ENCODE measurements around the gene MRM1. TPM values are rescaled to one million over a fixed set of nuclear protein-coding genes. Genes with fewer than 3 reads are reported as not detected.

The MRM1 gene
- total RNA-seq, 1 donor from 2014 or later: 8.7 TPM

DNA sequence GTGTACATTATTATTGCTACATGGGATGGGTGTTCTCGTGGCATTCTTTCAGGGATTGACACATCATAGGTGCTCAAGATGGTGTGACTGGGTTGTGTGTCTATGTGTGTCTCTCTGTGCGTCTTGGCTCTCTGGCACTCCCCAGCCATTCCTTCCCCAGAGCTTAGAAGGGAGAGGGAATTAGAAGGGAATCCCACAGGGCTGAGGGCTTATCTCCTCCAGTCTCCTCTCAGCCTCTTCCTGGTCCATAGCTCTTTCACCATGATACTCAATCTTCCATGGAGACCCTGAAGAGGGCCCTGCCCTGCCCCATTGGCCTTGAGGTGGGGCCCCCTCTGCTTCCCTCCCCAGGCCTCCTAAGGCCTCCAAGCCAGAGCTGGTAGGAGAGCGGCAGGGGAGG is 52.0 kb downstream of the MRM1 start:
- Histone ChIP-seq H3K36me3 (no peaks in the 10 kb centered on the region), H3K4me3 (no peak overlapping the region), H3K27ac (replicated peaks) (no peak overlapping the region), H3K4me1 (peaks cover 10% of the 10 kb centered on the region), H3K27me3 (ENCODE audit: low read depth) (peaks cover 95% of the 10 kb centered on the region), H3K9me3 (replicated peaks) (no peaks in the 10 kb centered on the region)
- TF ChIP-seq, protein P1, sequence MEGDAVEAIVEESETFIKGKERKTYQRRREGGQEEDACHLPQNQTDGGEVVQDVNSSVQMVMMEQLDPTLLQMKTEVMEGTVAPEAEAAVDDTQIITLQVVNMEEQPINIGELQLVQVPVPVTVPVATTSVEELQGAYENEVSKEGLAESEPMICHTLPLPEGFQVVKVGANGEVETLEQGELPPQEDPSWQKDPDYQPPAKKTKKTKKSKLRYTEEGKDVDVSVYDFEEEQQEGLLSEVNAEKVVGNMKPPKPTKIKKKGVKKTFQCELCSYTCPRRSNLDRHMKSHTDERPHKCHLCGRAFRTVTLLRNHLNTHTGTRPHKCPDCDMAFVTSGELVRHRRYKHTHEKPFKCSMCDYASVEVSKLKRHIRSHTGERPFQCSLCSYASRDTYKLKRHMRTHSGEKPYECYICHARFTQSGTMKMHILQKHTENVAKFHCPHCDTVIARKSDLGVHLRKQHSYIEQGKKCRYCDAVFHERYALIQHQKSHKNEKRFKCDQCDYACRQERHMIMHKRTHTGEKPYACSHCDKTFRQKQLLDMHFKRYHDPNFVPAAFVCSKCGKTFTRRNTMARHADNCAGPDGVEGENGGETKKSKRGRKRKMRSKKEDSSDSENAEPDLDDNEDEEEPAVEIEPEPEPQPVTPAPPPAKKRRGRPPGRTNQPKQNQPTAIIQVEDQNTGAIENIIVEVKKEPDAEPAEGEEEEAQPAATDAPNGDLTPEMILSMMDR (IDR thresholded peaks at IDR 0.05; ENCODE audit: borderline replicate concordance): no peak
- intact Hi-C loops (cut with micrococcal nuclease): no loop called here
- no peak for DNase-seq

DNA sequence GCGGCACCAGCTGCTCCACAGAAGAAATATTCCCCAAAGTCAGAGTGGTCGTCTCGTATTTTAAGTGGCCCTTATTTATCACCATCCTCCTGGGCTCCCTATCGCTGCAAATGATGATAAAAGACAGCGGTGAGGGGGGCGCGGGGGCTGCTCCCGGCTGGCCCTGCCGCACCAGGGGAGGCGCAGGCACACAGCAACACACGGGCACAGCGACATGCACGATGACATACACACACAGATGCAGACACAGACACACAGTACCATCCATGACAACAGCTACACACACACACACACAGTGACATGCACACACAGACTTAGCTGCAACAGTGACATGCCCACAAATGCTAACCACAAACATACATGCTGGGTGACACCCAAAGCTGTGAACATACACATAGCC is 52.5 kb downstream of the MRM1 start:
- TF ChIP-seq, protein P1 (IDR thresholded peaks at IDR 0.05; ENCODE audit: borderline replicate concordance): no peak
- Histone ChIP-seq H3K36me3 (no peaks in the 10 kb centered on the region), H3K4me3 (no peak overlapping the region), H3K4me1 (peaks cover 10% of the 10 kb centered on the region), H3K27me3 (ENCODE audit: low read depth) (peaks cover 95% of the 10 kb centered on the region), H3K27ac (replicated peaks) (no peak overlapping the region), H3K9me3 (replicated peaks) (no peaks in the 10 kb centered on the region)
- DNase-seq: no peak
- intact Hi-C loops (cut with micrococcal nuclease): no loop called here

DNA sequence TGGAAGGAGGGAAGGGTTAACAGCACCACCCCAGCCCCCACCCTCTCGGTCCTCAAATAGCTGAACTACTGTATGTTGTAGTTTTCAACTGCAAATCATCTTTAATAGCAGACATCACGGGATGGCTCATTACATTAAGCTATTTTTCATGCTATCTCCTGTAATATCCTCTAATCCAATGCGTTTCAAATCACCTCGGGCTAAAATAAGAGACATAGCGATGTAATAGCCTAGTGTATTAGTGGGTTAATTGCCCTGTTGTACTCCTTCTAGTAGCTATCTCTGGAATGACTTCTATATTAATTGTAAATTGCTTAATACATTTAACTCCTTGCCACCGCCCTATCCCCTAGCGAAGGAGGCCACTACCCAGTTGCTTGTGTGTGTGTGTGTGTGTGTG is 54.3 kb downstream of the MRM1 start:
- Histone ChIP-seq H3K4me1 (peaks cover 10% of the 10 kb centered on the region), H3K27me3 (ENCODE audit: low read depth) (peaks cover 98% of the 10 kb centered on the region), H3K27ac (replicated peaks) (no peak overlapping the region), H3K9me3 (replicated peaks) (no peaks in the 10 kb centered on the region), H3K4me3 (no peak overlapping the region), H3K36me3 (no peaks in the 10 kb centered on the region)
- intact Hi-C loops (cut with micrococcal nuclease): no loop called here
- TF ChIP-seq, protein P1 (IDR thresholded peaks at IDR 0.05; ENCODE audit: borderline replicate concordance): no peak
- DNase-seq: no peak

DNA sequence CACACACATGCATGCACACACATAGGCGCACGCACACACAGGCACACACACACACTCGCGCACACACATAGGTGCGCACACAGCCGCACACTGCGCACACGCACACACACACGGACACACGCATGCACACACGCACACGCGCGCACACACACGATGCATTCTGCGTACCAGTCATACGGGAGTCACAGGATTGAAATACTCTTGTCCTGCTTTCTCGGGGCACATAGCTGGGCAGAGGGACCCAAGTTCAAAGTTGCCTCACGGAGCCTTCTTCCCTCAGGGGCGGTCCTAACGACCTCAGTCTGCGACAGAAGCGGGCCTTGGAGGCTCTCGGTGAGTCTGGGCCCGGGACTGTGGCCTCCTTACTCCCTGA is 56.0 kb downstream of the MRM1 start:
- H3K27me3 ChIP-seq (ENCODE audit: low read depth): peaks cover 98% of the 10 kb centered on the region
- DNase-seq: no peak
- TF ChIP-seq, protein P1 (IDR thresholded peaks at IDR 0.05; ENCODE audit: borderline replicate concordance): no peak

DNA sequence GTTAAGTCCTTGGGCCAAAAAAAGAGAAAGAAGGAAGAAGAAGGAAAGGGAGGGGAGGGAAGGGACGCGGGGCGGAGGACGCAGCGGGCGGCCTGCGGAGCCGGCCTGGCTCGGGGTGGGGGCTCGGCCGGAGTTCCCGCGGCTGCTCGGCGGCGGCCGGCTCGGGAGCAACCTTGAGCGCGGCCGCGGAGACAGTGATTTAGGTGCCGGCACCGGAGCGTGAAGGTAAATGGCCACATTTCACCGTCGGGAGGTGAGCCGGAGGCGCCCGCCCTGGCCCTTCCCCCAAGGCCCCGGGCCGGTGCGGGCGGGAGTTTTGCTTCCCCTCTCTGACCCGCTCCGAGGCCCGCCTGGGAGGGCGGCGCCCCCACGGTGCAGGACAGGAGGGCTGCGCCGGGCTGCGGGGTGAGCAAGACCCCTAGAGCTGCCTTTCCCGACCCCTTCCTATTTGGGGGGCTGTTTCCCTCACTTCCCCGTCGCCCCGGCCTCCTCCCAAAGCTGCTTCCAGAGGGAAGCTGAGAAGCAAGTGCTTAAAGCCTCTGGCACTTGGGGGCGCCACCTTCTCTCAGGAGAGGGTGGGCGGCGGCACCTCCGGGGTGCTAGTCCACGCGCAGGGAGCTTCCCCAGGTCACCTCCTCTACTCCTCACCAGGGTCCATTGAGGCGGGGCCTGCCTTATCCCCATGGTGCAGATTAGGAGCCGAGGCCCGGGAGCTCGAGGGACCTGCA is 56.5 kb downstream of the MRM1 start:
- no peak for DNase-seq
- no peak overlapping the region for H3K27ac ChIP-seq (replicated peaks)
- TF ChIP-seq, protein P1 (IDR thresholded peaks at IDR 0.05; ENCODE audit: borderline replicate concordance): no peak
- no peaks in the 10 kb centered on the region for H3K36me3 ChIP-seq
- peaks cover 10% of the 10 kb centered on the region for H3K4me1 ChIP-seq
- peaks cover 98% of the 10 kb centered on the region for H3K27me3 ChIP-seq (ENCODE audit: low read depth)
- no peaks in the 10 kb centered on the region for H3K9me3 ChIP-seq (replicated peaks)
- intact Hi-C loops (cut with micrococcal nuclease): no loop called here
- peak overlapping the region; percentile 64 for H3K4me3 ChIP-seq

More for the DNA sequence above, 56.0 kb downstream of the MRM1 start:
- intact Hi-C loops (cut with micrococcal nuclease): no loop called here
- Histone ChIP-seq H3K9me3 (replicated peaks) (no peaks in the 10 kb centered on the region), H3K27ac (replicated peaks) (no peak overlapping the region), H3K4me1 (peaks cover 10% of the 10 kb centered on the region), H3K36me3 (no peaks in the 10 kb centered on the region), H3K4me3 (peak overlapping the region; percentile 64)

Other genes with a start within 250 kb of the MRM1 start
- gene TBC1D3H, start 213.1 kb upstream of the MRM1 start, total RNA-seq: not detected
- gene ZNHIT3, start 114.9 kb upstream of the MRM1 start, total RNA-seq: 22.9 TPM
- 11.8 TPM for gene MYO19, start 66.7 kb upstream of the MRM1 start, total RNA-seq
- gene PIGW, start 66.6 kb upstream of the MRM1 start, total RNA-seq: 3.3 TPM
- gene GGNBP2, start 56.7 kb upstream of the MRM1 start, total RNA-seq: 41.7 TPM
- 13.1 TPM for gene DHRS11, start 9.7 kb upstream of the MRM1 start, total RNA-seq